ENCODE results near the gene CYYR1. TPM values are rescaled to one million over a fixed set of nuclear protein-coding genes. Genes with fewer than 3 reads are reported as not detected.

Gene CYYR1
- polyA plus RNA-seq, 1 donor (not counting 4 experiments of a cell fraction or from before 2014, with no cell fraction given), result 1.5 TPM

- Histone ChIP-seq H3K79me2 (ENCODE audit: control insufficient read depth, insufficient read depth, low read length) (no peaks in the 10 kb centered on the region), H3K9me1 (ENCODE audit: control insufficient read depth, extremely low read depth, insufficient read depth, low read length) (no peaks in the 10 kb centered on the region), H3K4me3 (ENCODE audit: control insufficient read depth in 2 of 3, extremely low read depth in 1 of 3, insufficient read depth in 2 of 3, low read depth in 1 of 3, low read length in 3 of 3) (no peak overlapping the region), H3K9me3 (ENCODE audit: control insufficient read depth, low read depth, low read length) (no peaks in the 10 kb centered on the region), H3K36me3 (ENCODE audit: control insufficient read depth in 2 of 2, extremely low read depth in 1 of 2, insufficient read depth in 2 of 2, low read length in 2 of 2) (no peaks in the 10 kb centered on the region), H3K4me2 (ENCODE audit: control insufficient read depth, extremely low read depth, insufficient read depth, low read depth, low read length) (no peak overlapping the region), H2AFZ (ENCODE audit: control insufficient read depth, low read length) (no peak overlapping the region), H3K27ac (ENCODE audit: control insufficient read depth, insufficient read depth, low read length) (no peak overlapping the region), H3K9ac (ENCODE audit: control insufficient read depth, extremely low read depth, insufficient read depth, low read length) (no peak overlapping the region), H3K4me1 (ENCODE audit: control insufficient read depth, extremely low read depth, insufficient read depth, low read length) (no peaks in the 10 kb centered on the region), H4K20me1 (ENCODE audit: control insufficient read depth, extremely low read depth, insufficient read depth, low read length) (no peaks in the 10 kb centered on the region), H3K27me3 (ENCODE audit: control insufficient read depth, extremely low read depth, insufficient read depth, low read length) (no peaks in the 10 kb centered on the region)
- no peak for TF ChIP-seq EZH2 (IDR thresholded peaks at IDR 0.05; ENCODE audit: low read length)
- TF ChIP-seq CTCF (optimal IDR thresholded peaks at IDR 0.05 in 1 of 3, IDR thresholded peaks at IDR 0.05 in 1 of 3, conservative IDR thresholded peaks at IDR 0.05 in 1 of 3; ENCODE audit: extremely low read depth in 1 of 3, insufficient read depth in 2 of 3, low read length in 3 of 3), result no peak
- FAIRE-seq (no peak), DNase-seq (ENCODE audit: low read depth, low spot score) (no peak)
- dilution Hi-C loops (cut with MboI; ENCODE audit: extremely low pct_ligation_motif_present, low sequenced_read_pairs), result no loop called here
Observed at GRCh38 chr21:26559099-26559498, 14.0 kb downstream of the CYYR1 start.

- no peaks in the 10 kb centered on the region for H3K27me3 ChIP-seq (ENCODE audit: control insufficient read depth, extremely low read depth, insufficient read depth, low read length)
- no peak overlapping the region for H3K9ac ChIP-seq (ENCODE audit: control insufficient read depth, extremely low read depth, insufficient read depth, low read length)
- dilution Hi-C loops (cut with MboI; ENCODE audit: extremely low pct_ligation_motif_present, low sequenced_read_pairs), result no loop called here
- H2AFZ ChIP-seq (ENCODE audit: control insufficient read depth, low read length), result no peak overlapping the region
- H3K79me2 ChIP-seq (ENCODE audit: control insufficient read depth, insufficient read depth, low read length), result no peaks in the 10 kb centered on the region
- no peaks in the 10 kb centered on the region for H3K9me1 ChIP-seq (ENCODE audit: control insufficient read depth, extremely low read depth, insufficient read depth, low read length)
- no peaks in the 10 kb centered on the region for H3K4me1 ChIP-seq (ENCODE audit: control insufficient read depth, extremely low read depth, insufficient read depth, low read length)
- FAIRE-seq (no peak), DNase-seq (ENCODE audit: low read depth, low spot score) (no peak)
- H3K4me2 ChIP-seq (ENCODE audit: control insufficient read depth, extremely low read depth, insufficient read depth, low read depth, low read length), result no peak overlapping the region
- H3K27ac ChIP-seq (ENCODE audit: control insufficient read depth, insufficient read depth, low read length), result no peak overlapping the region
- no peaks in the 10 kb centered on the region for H3K9me3 ChIP-seq (ENCODE audit: control insufficient read depth, low read depth, low read length)
- H3K4me3 ChIP-seq (ENCODE audit: control insufficient read depth in 2 of 3, extremely low read depth in 1 of 3, insufficient read depth in 2 of 3, low read depth in 1 of 3, low read length in 3 of 3), result no peak overlapping the region
- no peak for TF ChIP-seq CTCF (optimal IDR thresholded peaks at IDR 0.05 in 1 of 3, IDR thresholded peaks at IDR 0.05 in 1 of 3, conservative IDR thresholded peaks at IDR 0.05 in 1 of 3; ENCODE audit: extremely low read depth in 1 of 3, insufficient read depth in 2 of 3, low read length in 3 of 3)
- TF ChIP-seq EZH2 (IDR thresholded peaks at IDR 0.05; ENCODE audit: low read length), result no peak
- no peaks in the 10 kb centered on the region for H4K20me1 ChIP-seq (ENCODE audit: control insufficient read depth, extremely low read depth, insufficient read depth, low read length)
- no peaks in the 10 kb centered on the region for H3K36me3 ChIP-seq (ENCODE audit: control insufficient read depth in 2 of 2, extremely low read depth in 1 of 2, insufficient read depth in 2 of 2, low read length in 2 of 2)
Observed at GRCh38 chr21:26557106-26557505, 16.0 kb downstream of the CYYR1 start.

All from keratinocyte (primary cell).